Osteoblast (primary cell): ENCODE data around the gene KCTD5. TPM values are rescaled to one million over a fixed set of nuclear protein-coding genes. Genes with fewer than 3 reads are reported as not detected.
A peak's percentile ranks its signal among the peaks of the same experiment; 100 is the strongest.

Experiments
- DNase-seq: peaks from one replicate; pipeline ENCODE4 v3.0.0; 2011; ENCODE audit warnings: low spot score, mixed read lengths; ENCODE audit not compliant: insufficient read length; ENCODE audit errors: missing footprints
- H2AFZ ChIP-seq: 2 replicates; pipeline ENCODE4 v1.6.0; 2011; ENCODE audit warnings: mild to moderate bottlenecking, low read length
- H3K27ac ChIP-seq: 2 replicates; pipeline ENCODE4 v1.5.1; 2011; ENCODE audit warnings: mild to moderate bottlenecking, low read depth, low read length, moderate library complexity
- H3K27me3 ChIP-seq: 2 replicates; pipeline ENCODE4 v1.6.0; 2012; ENCODE audit warnings: mild to moderate bottlenecking, control low read depth, inconsistent platforms, low read length, moderate library complexity; ENCODE audit not compliant: insufficient read depth
- H3K36me3 ChIP-seq: 2 replicates; pipeline ENCODE4 v1.5.1; 2011; ENCODE audit warnings: mild to moderate bottlenecking, low read length, control low read depth, moderate library complexity; ENCODE audit not compliant: insufficient read depth
- H3K4me1 ChIP-seq: 2 replicates; pipeline ENCODE4 v1.5.1; 2011; ENCODE audit warnings: mild to moderate bottlenecking, low read length, control low read depth, moderate library complexity; ENCODE audit not compliant: insufficient read depth
- H3K4me2 ChIP-seq: 2 replicates; pipeline ENCODE4 v1.6.0; 2011; ENCODE audit warnings: mild to moderate bottlenecking, low read length; ENCODE audit not compliant: insufficient read depth
- H3K4me3 ChIP-seq: fragments of 200-600 bp; sonication (generic); 3 replicates; pipeline ENCODE4 v1.5.1; 2012; ENCODE audit warnings: mild to moderate bottlenecking, low read length, inconsistent platforms; ENCODE audit not compliant: insufficient read depth
- H3K79me2 ChIP-seq: 2 replicates; pipeline ENCODE4 v1.6.0; 2012; ENCODE audit warnings: mild to moderate bottlenecking, low read length, control low read depth, inconsistent platforms; ENCODE audit not compliant: insufficient read depth
- H3K9me3 ChIP-seq: 2 replicates; pipeline ENCODE4 v1.5.1; 2011; ENCODE audit warnings: low read depth, low read length, control low read depth
- H4K20me1 ChIP-seq: 2 replicates; pipeline ENCODE4 v1.6.0; 2012; ENCODE audit warnings: mild to moderate bottlenecking, low read length, control low read depth; ENCODE audit not compliant: insufficient read depth
- CTCF ChIP-seq: IDR thresholded peaks from 2 replicates; pipeline ENCODE4 v1.5.1; 2011; ENCODE audit warnings: mild to moderate bottlenecking, low read depth, low read length, moderate library complexity; ENCODE audit errors: extremely low read depth
- total RNA-seq: library from RNA; depleted of rRNA; stranded (reverse); fragments of >200 nt; gene quantifications from 2 replicates; pipeline ENCODE4 v1.2.3, GENCODE V29; 2012

Gene KCTD5
- total RNA-seq, 1 donor, result 21.7 TPM

DNA sequence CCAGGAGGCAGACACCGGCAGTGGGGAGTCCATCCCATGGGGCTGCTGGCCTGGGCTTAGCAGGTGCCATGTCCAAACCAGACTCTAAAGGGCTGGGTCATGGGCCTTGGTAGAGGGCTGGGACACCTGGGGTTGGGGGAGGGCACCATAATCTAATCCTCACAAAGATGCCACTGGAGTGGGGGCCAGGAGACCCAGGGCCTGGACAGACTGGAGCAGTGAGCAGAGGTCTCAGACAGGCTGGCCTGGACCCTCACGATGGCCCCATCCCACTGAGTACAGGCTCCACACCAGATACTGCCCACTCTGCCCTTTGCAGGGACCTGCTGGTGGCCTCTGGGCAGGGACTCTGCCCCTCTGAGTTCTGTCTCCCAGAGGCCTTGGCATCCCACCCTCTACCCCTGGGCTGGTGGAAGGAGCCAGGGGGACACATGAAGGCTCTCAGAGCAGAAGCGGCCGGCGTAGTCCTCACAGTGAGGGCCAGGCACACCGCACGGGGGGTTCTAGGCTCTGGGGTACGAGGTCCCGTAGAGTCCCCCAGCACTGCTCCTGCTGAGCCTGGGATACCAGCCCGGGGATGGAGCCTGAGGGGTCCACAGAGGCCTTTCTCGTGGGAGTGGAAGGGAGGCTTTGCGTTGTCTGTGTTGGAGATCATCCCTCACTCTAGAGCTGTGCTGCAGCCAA is 60.1 kb downstream of the KCTD5 start:
- H3K9me3 ChIP-seq, result no peaks in the 10 kb centered on the region
- H3K27ac ChIP-seq, result no peak overlapping the region
- no peaks in the 10 kb centered on the region for H3K79me2 ChIP-seq
- no peaks in the 10 kb centered on the region for H4K20me1 ChIP-seq
- no peak overlapping the region for H3K4me2 ChIP-seq
- no peak for TF ChIP-seq CTCF
- H3K4me1 ChIP-seq, result no peaks in the 10 kb centered on the region
- H3K4me3 ChIP-seq, result no peak overlapping the region
- no peak overlapping the region for H2AFZ ChIP-seq
- H3K36me3 ChIP-seq, result no peaks in the 10 kb centered on the region
- H3K27me3 ChIP-seq, result peaks cover 6% of the 10 kb centered on the region
- peak; percentile 36 for DNase-seq

DNA sequence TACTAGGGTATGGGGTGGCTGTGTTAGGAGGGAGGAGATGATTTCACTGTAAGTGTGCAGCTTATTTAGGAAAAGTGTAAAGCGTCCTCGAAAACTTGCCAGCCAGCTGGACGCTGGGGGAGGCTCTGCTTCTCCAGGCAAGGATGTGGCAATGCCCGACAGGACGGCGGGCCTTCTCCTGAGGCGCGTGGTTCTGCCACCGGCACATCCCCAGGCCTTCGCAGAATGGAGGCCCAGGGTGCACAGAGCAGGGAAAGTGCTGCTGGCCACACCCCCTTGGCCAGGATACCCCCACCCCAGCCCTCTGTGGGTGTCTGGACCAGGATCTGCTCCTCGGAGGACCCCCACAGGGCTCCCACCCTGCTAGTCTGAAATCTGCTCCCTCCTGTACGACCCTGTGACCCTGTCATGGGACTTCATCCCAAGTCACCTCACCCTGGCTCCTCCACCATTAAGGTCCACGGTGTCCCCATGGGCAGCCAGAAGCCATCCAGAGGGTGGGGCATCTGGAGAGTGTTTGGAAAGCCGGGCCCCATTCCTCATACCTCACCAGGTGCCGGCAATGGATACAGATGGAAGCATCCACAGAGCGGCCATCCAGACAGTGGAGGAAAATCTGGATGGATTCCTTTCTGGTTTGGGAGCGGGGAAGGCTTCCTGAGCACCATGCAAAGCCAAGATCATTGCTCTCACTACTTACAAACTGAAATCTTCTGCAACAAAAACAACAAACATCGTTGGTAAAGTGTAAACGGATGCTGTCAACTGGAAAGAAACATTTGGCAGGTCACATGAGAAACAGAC is 60.9 kb downstream of the KCTD5 start:
- TF ChIP-seq CTCF, result no peak
- H3K27ac ChIP-seq, result no peak overlapping the region

DNA sequence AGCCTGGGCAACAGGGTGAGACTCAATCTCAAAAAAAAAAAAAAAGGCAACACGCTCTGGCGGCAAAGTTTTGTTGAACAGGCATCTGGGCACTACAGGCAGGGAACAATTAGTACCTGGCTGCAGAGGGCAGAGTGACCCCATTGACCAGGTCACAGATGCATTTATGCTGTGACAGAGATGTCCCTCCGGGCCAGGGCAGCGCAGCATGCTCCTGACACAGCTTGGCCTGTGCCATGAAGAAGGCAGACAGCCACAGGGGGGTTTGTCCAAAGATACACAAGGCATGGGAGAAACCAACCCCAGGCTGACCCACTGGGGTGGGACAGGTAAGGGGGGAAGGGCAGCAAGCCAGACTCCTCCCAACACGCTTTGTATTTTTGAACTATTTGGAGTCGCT is 62.4 kb downstream of the KCTD5 start:
- peaks cover 6% of the 10 kb centered on the region for H3K27me3 ChIP-seq
- no peaks in the 10 kb centered on the region for H3K79me2 ChIP-seq
- no peak overlapping the region for H2AFZ ChIP-seq
- no peak for DNase-seq
- no peak for TF ChIP-seq CTCF
- no peak overlapping the region for H3K4me3 ChIP-seq
- no peak overlapping the region for H3K27ac ChIP-seq
- H4K20me1 ChIP-seq, result no peaks in the 10 kb centered on the region
- no peaks in the 10 kb centered on the region for H3K9me3 ChIP-seq
- no peaks in the 10 kb centered on the region for H3K36me3 ChIP-seq
- H3K4me1 ChIP-seq, result no peaks in the 10 kb centered on the region
- H3K4me2 ChIP-seq, result no peak overlapping the region

More for the DNA sequence above, 60.9 kb downstream of the KCTD5 start:
- Histone ChIP-seq H3K27me3 (peaks cover 6% of the 10 kb centered on the region), H3K4me2 (no peak overlapping the region), H3K4me1 (no peaks in the 10 kb centered on the region), H3K36me3 (no peaks in the 10 kb centered on the region), H4K20me1 (no peaks in the 10 kb centered on the region), H2AFZ (no peak overlapping the region), H3K4me3 (no peak overlapping the region), H3K9me3 (no peaks in the 10 kb centered on the region), H3K79me2 (no peaks in the 10 kb centered on the region)
- DNase-seq, result peak; percentile 71
